Testis (tissue), 3 donors: Measurements from ENCODE around the gene ZC3H15. TPM values are rescaled to one million over a fixed set of nuclear protein-coding genes. Genes with fewer than 3 reads are reported as not detected.
"Not testable (repeated sequence)": the region's sequence is repeated elsewhere in the genome, so short reads cannot be mapped to it uniquely, and the experiment has no call there.

Experiments
- DNase-seq: peaks from one replicate; pipeline ENCODE4 v3.0.0-alpha.2; 2019
- H3K27ac ChIP-seq, 2 donors: fragments of 200-600 bp; sonication (generic); one replicate each; pipeline ENCODE4 v1.5.1; 2019
- H3K27me3 ChIP-seq: fragments of 200-600 bp; sonication (generic); one replicate; pipeline ENCODE4 v1.5.1; 2019
- H3K36me3 ChIP-seq: fragments of 200-600 bp; sonication (generic); one replicate; pipeline ENCODE4 v1.5.1; 2017; ENCODE audit warnings: low read depth; ENCODE audit errors: missing control alignments
- H3K4me1 ChIP-seq: fragments of 200-600 bp; sonication (generic); one replicate; pipeline ENCODE4 v1.5.1; 2019
- H3K4me3 ChIP-seq, 2 donors: fragments of 200-600 bp; sonication (generic); one replicate each; pipeline ENCODE4 v1.5.1; 2017 to 2019
- H3K9me3 ChIP-seq: fragments of 200-600 bp; sonication (generic); one replicate; pipeline ENCODE4 v1.5.1; 2017
- POLR2A ChIP-seq: fragments of 450-650 bp; IDR thresholded peaks from one replicate; pipeline ENCODE4 v1.6.1; 2017; ENCODE audit warnings: antibody characterized with exemption, mild to moderate bottlenecking, moderate library complexity
- WGBS, 2 donors: methylation state at CpG; one replicate each; pipeline ENCODE4 v1.1.5; 2018; 5-methylcytosine and 5-hydroxymethylcytosine counted together
- intact Hi-C: fragments of 100-400 bp; cut with DNase I; formaldehyde crosslinking; loops from one replicate; pipeline ENCODE4 v1.15.1; 2023; ENCODE audit warnings: low total_unique reads
- polyA plus RNA-seq: library from polyadenylated mRNA; stranded (reverse); fragments of 350-450 nt; fragmentation: Illumina TruSeq; extraction: RNeasy Lipid Tissue Mini Kit (QIAGEN cat#74804); gene quantifications from one replicate; pipeline ENCODE4 v1.2.3, GENCODE V29; 2014; ENCODE audit warnings: low read depth, low replicate concordance; ENCODE audit not compliant: insufficient read depth
- total RNA-seq, 2 donors: library from RNA; depleted of rRNA; stranded (reverse); fragments of >200 nt; gene quantifications; one replicate each; pipeline ENCODE4 v1.2.3, GENCODE V29; 2016
- TF ChIP-seq, protein P1 (sequence below), 3 experiments: fragments of 450-650 bp in 2 of 3; fragments of 200-600 bp in 1 of 3; sonication (generic) in 1 of 3; IDR thresholded peaks; one replicate each; pipeline ENCODE4 v1.5.1; 2016 to 2019; ENCODE audit warnings: antibody characterized with exemption in 3 of 3, mild to moderate bottlenecking in 2 of 3, moderate library complexity in 1 of 3

ZC3H15 gene
- total and polyA plus RNA-seq, 3 donors from 2014 or later, result 36.8 to 67.4 (median 59.4) TPM

DNA sequence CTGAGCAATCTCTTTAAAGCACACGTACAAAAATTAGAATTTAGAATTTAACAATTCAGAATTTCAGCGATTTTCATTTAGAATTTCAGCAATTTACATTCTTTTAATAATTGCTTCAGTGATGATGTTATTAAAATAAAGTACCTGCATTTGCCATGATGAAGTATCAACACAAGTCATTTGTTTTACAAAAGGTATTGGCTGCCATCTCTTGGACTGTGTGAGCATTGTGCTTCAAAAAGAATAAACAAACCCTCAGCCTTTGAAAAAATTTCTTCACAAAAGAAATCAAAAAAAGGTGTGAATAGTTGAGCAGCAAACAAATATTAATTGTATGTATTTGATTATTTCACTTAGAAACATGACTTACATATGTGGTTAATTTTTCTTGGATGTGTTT, 27.1 kb upstream of the ZC3H15 start:
- intact Hi-C loops, result no loop called here
- no peak for DNase-seq
- 73 to 81% methylated on average over 2 of the region's 2 CpGs for WGBS, 2 donors
- H3K36me3 ChIP-seq, result no peaks in the 10 kb centered on the region
- no peaks in the 10 kb centered on the region for H3K4me1 ChIP-seq
- H3K27ac ChIP-seq, result no peak overlapping the region
- no peaks in the 10 kb centered on the region for H3K27me3 ChIP-seq
- no peaks in the 10 kb centered on the region for H3K9me3 ChIP-seq
- H3K4me3 ChIP-seq, result no peak overlapping the region
- no peak for TF ChIP-seq POLR2A
- TF ChIP-seq, protein P1, sequence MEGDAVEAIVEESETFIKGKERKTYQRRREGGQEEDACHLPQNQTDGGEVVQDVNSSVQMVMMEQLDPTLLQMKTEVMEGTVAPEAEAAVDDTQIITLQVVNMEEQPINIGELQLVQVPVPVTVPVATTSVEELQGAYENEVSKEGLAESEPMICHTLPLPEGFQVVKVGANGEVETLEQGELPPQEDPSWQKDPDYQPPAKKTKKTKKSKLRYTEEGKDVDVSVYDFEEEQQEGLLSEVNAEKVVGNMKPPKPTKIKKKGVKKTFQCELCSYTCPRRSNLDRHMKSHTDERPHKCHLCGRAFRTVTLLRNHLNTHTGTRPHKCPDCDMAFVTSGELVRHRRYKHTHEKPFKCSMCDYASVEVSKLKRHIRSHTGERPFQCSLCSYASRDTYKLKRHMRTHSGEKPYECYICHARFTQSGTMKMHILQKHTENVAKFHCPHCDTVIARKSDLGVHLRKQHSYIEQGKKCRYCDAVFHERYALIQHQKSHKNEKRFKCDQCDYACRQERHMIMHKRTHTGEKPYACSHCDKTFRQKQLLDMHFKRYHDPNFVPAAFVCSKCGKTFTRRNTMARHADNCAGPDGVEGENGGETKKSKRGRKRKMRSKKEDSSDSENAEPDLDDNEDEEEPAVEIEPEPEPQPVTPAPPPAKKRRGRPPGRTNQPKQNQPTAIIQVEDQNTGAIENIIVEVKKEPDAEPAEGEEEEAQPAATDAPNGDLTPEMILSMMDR (IDR thresholded peaks at IDR 0.05), result no peak

DNA sequence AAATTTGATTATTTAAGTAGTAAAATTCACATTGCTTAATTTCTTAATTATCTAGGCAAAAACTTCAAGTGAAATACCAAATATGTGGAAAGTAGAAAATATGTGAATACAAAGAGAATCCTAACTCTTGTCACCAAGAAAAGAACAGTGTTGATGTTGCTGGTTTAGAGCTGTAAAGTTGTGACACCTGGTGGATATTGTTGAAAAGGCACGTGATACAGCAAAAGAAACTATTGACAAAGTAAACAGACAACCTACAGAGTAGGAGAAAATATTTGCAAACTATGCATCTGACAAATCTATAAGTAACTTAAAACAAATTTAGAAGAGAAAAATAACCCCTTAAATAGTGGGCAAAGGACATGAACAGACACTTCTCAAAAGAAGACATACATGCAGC, 25.6 kb upstream of the ZC3H15 start:
- no peak for TF ChIP-seq POLR2A
- TF ChIP-seq, protein P1 (IDR thresholded peaks at IDR 0.05), result peak; percentile 19 to 30 (median 26)
- no peak for DNase-seq
- Histone ChIP-seq H3K27ac (no peak overlapping the region), H3K27me3 (no peaks in the 10 kb centered on the region), H3K4me1 (no peaks in the 10 kb centered on the region), H3K36me3 (no peaks in the 10 kb centered on the region), H3K4me3 (no peak overlapping the region), H3K9me3 (no peaks in the 10 kb centered on the region)
- intact Hi-C loops, result no loop called here
- 36 to 53% methylated on average over 1 of the region's 1 CpG for WGBS, 2 donors

GRCh38 chr2:186466743-186467142, 19.3 kb upstream of the ZC3H15 start:
- intact Hi-C loops, result no loop called here
- H3K4me3 ChIP-seq, result no peak overlapping the region
- H3K9me3 ChIP-seq, result no peaks in the 10 kb centered on the region
- no peaks in the 10 kb centered on the region for H3K27me3 ChIP-seq
- H3K36me3 ChIP-seq, result no peaks in the 10 kb centered on the region
- no peak for TF ChIP-seq POLR2A
- TF ChIP-seq, protein P1 (IDR thresholded peaks at IDR 0.05), result no peak
- DNase-seq, result no peak
- H3K27ac ChIP-seq, result no peak overlapping the region
- no peaks in the 10 kb centered on the region for H3K4me1 ChIP-seq

DNA sequence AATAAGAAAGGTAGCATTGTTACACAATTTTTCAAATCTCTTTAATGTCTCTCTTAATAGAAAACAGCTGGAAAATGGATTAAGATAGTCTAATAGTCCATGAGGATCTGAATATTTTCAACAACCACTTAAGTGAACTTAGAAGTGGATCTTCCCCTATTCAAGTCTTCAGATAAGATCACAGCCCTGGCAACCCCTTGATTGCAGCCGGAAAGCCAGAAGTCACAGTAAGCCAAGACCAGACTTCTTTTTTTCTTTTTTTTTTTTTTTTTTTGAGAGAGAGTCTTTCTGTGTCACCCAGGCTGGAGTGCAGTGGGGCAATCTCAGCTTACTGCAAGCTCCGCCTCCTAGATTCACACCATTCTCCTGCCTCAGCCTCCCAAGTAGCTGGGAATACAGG, 18.6 kb upstream of the ZC3H15 start:
- no peaks in the 10 kb centered on the region for H3K4me1 ChIP-seq
- no peak for DNase-seq
- WGBS, 2 donors, result 94 to 100% methylated on average over 2 of the region's 2 CpGs

GRCh38 chr2:186472722-186473493, 13.2 kb upstream of the ZC3H15 start:
- H3K36me3 ChIP-seq, H3K9me3 ChIP-seq, H3K27me3 ChIP-seq, intact Hi-C loops, H3K27ac ChIP-seq, H3K4me1 ChIP-seq, DNase-seq, H3K4me3 ChIP-seq: not testable (repeated sequence)
- WGBS, 2 donors, result 94 to 97% methylated on average over 6 to 17 of the region's 49 CpGs

More for the DNA sequence above, 18.6 kb upstream of the ZC3H15 start:
- no peak overlapping the region for H3K4me3 ChIP-seq
- no peak for TF ChIP-seq POLR2A
- TF ChIP-seq, protein P1 (IDR thresholded peaks at IDR 0.05), result no peak
- no peak overlapping the region for H3K27ac ChIP-seq
- H3K9me3 ChIP-seq, result no peaks in the 10 kb centered on the region
- intact Hi-C loops, result no loop called here
- H3K36me3 ChIP-seq, result no peaks in the 10 kb centered on the region
- H3K27me3 ChIP-seq, result no peaks in the 10 kb centered on the region

- WGBS, 2 donors, result 92 to 95% methylated on average over 1 of the region's 1 CpG
- H3K27me3 ChIP-seq, H3K9me3 ChIP-seq, H3K4me3 ChIP-seq, DNase-seq, H3K27ac ChIP-seq, intact Hi-C loops, H3K36me3 ChIP-seq, H3K4me1 ChIP-seq: not testable (repeated sequence)
Observed at GRCh38 chr2:186474239-186474638, 11.8 kb upstream of the ZC3H15 start.
